TTC549 (cell line): ENCODE data around the gene ITGA2.

Experiments
- FAIRE-seq: peaks from 2 replicates; lab custom pipeline; 2012; peaks lifted over from hg19 to GRCh38; lab: Jason Lieb, UNC

The ITGA2 gene

GRCh38 chr5:53059281-53059680 lies 70.1 kb downstream of the ITGA2 start:
- FAIRE-seq: no peak

GRCh38 chr5:53063176-53063575 lies 74.0 kb downstream of the ITGA2 start:
- FAIRE-seq: no peak

GRCh38 chr5:53063791-53064190 lies 74.6 kb downstream of the ITGA2 start:
- FAIRE-seq: no peak

- FAIRE-seq: no peak
Observed at GRCh38 chr5:53066088-53066487, 76.9 kb downstream of the ITGA2 start.

- no peak for FAIRE-seq
Observed at GRCh38 chr5:53067641-53068040, 78.5 kb downstream of the ITGA2 start.

GRCh38 chr5:53068291-53068836 lies 79.2 kb downstream of the ITGA2 start:
- no peak for FAIRE-seq

GRCh38 chr5:53069626-53070025 lies 80.5 kb downstream of the ITGA2 start:
- FAIRE-seq: no peak

- FAIRE-seq: no peak
Observed at GRCh38 chr5:53071298-53071697, 82.1 kb downstream of the ITGA2 start.

- FAIRE-seq: no peak
Observed at GRCh38 chr5:53071738-53072137, 82.6 kb downstream of the ITGA2 start.

GRCh38 chr5:53073348-53073747 lies 84.2 kb downstream of the ITGA2 start:
- FAIRE-seq: no peak

- FAIRE-seq: no peak
Observed at GRCh38 chr5:53076014-53076583, 86.9 kb downstream of the ITGA2 start.

- FAIRE-seq: no peak
Observed at GRCh38 chr5:53080271-53080670, 91.1 kb downstream of the ITGA2 start.

GRCh38 chr5:53083927-53084326 lies 94.8 kb downstream of the ITGA2 start:
- FAIRE-seq: no peak

GRCh38 chr5:53084546-53085255 lies 95.5 kb downstream of the ITGA2 start:
- no peak for FAIRE-seq

- no peak for FAIRE-seq
Observed at GRCh38 chr5:53087171-53087570, 98.0 kb downstream of the ITGA2 start.

GRCh38 chr5:53087621-53088121 lies 98.5 kb downstream of the ITGA2 start:
- no peak for FAIRE-seq

- no peak for FAIRE-seq
Observed at GRCh38 chr5:53089481-53089991, 100.4 kb downstream of the ITGA2 start.

GRCh38 chr5:53090229-53090628 lies 101.1 kb downstream of the ITGA2 start:
- FAIRE-seq: no peak

GRCh38 chr5:53091289-53091688 lies 102.1 kb downstream of the ITGA2 start:
- FAIRE-seq: no peak

GRCh38 chr5:53092242-53092641 lies 103.1 kb downstream of the ITGA2 start:
- FAIRE-seq: no peak

- no peak for FAIRE-seq
Observed at GRCh38 chr5:53095217-53095616, 106.1 kb downstream of the ITGA2 start.

- peak; percentile 77 for FAIRE-seq
Observed at GRCh38 chr5:53095931-53096525, 106.9 kb downstream of the ITGA2 start.

GRCh38 chr5:53099546-53099945 lies 110.4 kb downstream of the ITGA2 start:
- no peak for FAIRE-seq
